RWPE2 (cell line): ENCODE data around the gene SH3GL2.
A peak's percentile ranks its signal among the peaks of the same experiment; 100 is the strongest.

Experiments used
- ATAC-seq: fragments of 200-7000 bp; cut with Tn5 transposase; 3 replicates; pipeline ENCODE4 v1.9.1; 2021; ENCODE audit warnings: low read depth
- DNase-seq: peaks from one replicate; pipeline ENCODE4 v3.0.0-alpha.2; 2020; ENCODE audit warnings: low spot score
- H3K27ac ChIP-seq: fragments of 450-650 bp; 2 replicates; pipeline ENCODE4 v1.5.1; 2017; ENCODE audit warnings: mild to moderate bottlenecking; ENCODE audit not compliant: poor library complexity, severe bottlenecking
- H3K27me3 ChIP-seq: fragments of 250-450 bp; sonication (Bioruptor Pico); 2 replicates; pipeline ENCODE4 v1.5.1; 2021; ENCODE audit warnings: mild to moderate bottlenecking, moderate library complexity; ENCODE audit not compliant: insufficient read depth, poor library complexity, severe bottlenecking
- H3K36me3 ChIP-seq: fragments of 250-450 bp; sonication (Bioruptor Pico); 2 replicates; pipeline ENCODE4 v1.5.1; 2020; ENCODE audit warnings: low read depth, mild to moderate bottlenecking, moderate library complexity
- H3K4me1 ChIP-seq: fragments of 250-450 bp; sonication (Bioruptor Pico); 2 replicates; pipeline ENCODE4 v1.5.1; 2021; ENCODE audit warnings: mild to moderate bottlenecking, moderate library complexity; ENCODE audit not compliant: insufficient read depth, poor library complexity, severe bottlenecking
- H3K4me3 ChIP-seq: fragments of 250-450 bp; sonication (Bioruptor Pico); 2 replicates; pipeline ENCODE4 v1.5.1; 2021; ENCODE audit warnings: mild to moderate bottlenecking, moderate library complexity; ENCODE audit not compliant: severe bottlenecking
- H3K9me3 ChIP-seq: fragments of 250-450 bp; sonication (Bioruptor Pico); 2 replicates; pipeline ENCODE4 v1.5.1; 2021; ENCODE audit warnings: mild to moderate bottlenecking, moderate library complexity; ENCODE audit not compliant: severe bottlenecking
- TF ChIP-seq, protein P1 (sequence below): fragments of 450-650 bp; IDR thresholded peaks from one replicate; pipeline ENCODE4 v1.5.1; 2017; ENCODE audit warnings: mild to moderate bottlenecking, moderate library complexity; ENCODE audit not compliant: poor library complexity, severe bottlenecking

SH3GL2 gene

DNA sequence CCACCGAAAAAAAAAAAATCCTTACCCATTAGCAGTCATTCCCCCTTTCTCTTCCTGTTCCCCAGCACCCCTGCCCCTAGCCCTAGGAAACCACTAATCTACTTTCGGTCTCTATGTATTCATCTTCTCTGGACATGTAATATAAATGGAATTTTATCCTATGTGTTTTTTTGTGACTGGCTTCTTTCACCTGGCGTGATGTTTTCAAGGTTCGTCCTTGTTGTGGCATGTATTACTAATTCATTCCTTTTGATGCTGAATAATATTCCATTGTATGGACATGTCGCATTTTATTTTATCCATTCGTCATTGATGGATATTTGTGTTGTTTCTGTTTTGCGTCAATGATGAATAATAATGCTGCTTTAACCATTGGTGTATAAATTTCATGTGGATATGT is 42.8 kb upstream of the SH3GL2 start:
- TF ChIP-seq, protein P1, sequence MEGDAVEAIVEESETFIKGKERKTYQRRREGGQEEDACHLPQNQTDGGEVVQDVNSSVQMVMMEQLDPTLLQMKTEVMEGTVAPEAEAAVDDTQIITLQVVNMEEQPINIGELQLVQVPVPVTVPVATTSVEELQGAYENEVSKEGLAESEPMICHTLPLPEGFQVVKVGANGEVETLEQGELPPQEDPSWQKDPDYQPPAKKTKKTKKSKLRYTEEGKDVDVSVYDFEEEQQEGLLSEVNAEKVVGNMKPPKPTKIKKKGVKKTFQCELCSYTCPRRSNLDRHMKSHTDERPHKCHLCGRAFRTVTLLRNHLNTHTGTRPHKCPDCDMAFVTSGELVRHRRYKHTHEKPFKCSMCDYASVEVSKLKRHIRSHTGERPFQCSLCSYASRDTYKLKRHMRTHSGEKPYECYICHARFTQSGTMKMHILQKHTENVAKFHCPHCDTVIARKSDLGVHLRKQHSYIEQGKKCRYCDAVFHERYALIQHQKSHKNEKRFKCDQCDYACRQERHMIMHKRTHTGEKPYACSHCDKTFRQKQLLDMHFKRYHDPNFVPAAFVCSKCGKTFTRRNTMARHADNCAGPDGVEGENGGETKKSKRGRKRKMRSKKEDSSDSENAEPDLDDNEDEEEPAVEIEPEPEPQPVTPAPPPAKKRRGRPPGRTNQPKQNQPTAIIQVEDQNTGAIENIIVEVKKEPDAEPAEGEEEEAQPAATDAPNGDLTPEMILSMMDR: no peak
- H3K27me3 ChIP-seq: no peaks in the 10 kb centered on the region

DNA sequence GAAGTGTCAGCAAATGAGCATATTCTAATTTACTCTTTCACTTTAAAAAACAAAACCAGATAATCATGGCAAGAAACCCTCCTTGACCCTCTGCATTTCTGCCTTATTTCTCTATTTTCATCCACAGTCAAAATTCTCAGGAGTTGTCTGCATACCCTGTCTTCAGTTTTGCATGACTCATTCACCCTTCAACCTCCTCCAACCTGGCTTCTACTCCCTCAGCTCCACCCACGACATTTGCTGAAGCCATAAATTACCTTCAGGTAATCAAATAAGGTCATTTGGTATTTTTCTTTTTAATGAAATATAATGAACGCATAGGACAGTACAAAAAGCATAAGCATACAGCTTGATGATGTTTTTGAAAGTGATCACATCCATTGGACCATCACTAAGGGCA is 27.8 kb upstream of the SH3GL2 start:
- H3K27me3 ChIP-seq: peaks cover 4% of the 10 kb centered on the region
- no peak for DNase-seq
- H3K4me3 ChIP-seq: no peak overlapping the region
- no peaks in the 10 kb centered on the region for H3K4me1 ChIP-seq
- no peaks in the 10 kb centered on the region for H3K9me3 ChIP-seq
- no peaks in the 10 kb centered on the region for H3K36me3 ChIP-seq
- TF ChIP-seq, protein P1: no peak
- no peak for ATAC-seq
- no peak overlapping the region for H3K27ac ChIP-seq

More for the DNA sequence above, 42.8 kb upstream of the SH3GL2 start:
- no peaks in the 10 kb centered on the region for H3K9me3 ChIP-seq
- no peaks in the 10 kb centered on the region for H3K4me1 ChIP-seq
- ATAC-seq (peak; percentile 35; the same call in 1 of the 3 replicates), DNase-seq (no peak)
- H3K27ac ChIP-seq: no peak overlapping the region
- no peaks in the 10 kb centered on the region for H3K36me3 ChIP-seq
- no peak overlapping the region for H3K4me3 ChIP-seq

DNA sequence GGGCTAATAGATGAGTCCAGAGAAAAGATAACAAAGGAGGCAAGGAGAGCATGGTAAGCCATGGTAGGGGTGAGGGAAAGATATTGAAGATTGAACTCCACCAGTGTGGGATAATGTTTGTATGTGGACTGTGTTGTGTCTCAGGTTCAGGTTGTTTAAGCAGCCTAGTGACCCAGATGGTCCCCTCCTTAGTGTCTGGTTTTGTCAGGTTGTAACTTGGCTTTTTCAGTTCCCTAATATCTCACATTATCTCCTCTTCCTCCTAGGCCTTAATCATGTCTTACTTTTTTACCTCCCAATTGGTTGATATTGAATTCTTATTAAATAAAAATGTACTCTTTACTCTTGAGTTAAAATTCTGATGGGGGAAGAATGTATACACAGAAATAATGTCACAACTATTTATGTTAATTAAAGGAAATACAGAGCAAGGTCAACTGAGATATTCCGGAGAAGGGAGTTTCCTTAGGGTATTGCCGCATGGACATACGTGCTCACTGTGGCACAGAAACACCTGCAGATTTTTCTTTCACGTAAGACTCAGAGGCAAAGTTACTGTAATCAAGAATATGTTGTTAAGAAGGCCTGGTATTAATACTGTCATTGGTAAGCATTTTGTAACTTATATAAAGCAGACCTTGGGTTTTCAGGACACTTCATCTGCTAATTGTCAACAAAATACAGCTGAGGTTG is 23.4 kb upstream of the SH3GL2 start:
- Histone ChIP-seq H3K27ac (no peak overlapping the region), H3K4me3 (no peak overlapping the region), H3K27me3 (peaks cover 21% of the 10 kb centered on the region), H3K4me1 (no peaks in the 10 kb centered on the region), H3K9me3 (no peaks in the 10 kb centered on the region), H3K36me3 (no peaks in the 10 kb centered on the region)
- DNase-seq (no peak), ATAC-seq (no peak)
- TF ChIP-seq, protein P1: no peak

DNA sequence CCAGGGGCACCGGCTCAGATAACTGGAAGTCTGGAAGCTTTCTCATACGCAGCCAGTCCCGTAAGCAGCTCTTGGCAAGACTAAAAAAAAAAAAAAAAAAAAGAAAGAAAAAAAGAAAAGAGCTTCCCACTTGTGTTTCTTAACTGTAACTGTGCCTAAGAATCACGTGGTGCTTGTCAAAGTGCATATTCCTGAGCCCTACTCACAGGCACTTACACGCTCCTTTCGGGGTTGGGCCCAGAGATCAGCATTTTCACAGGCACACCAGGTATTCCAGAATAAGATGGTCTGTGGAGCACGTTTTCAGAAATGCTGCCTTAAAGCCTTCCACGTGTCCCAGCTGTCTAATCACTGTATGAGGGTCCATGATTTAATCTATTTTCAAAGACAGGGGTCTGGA is 22.6 kb upstream of the SH3GL2 start:
- ATAC-seq: no peak
- Histone ChIP-seq H3K9me3 (no peaks in the 10 kb centered on the region), H3K36me3 (no peaks in the 10 kb centered on the region), H3K4me3 (no peak overlapping the region), H3K27ac (no peak overlapping the region), H3K4me1 (no peaks in the 10 kb centered on the region), H3K27me3 (peaks cover 21% of the 10 kb centered on the region)
- DNase-seq: no peak
- TF ChIP-seq, protein P1: no peak

DNA sequence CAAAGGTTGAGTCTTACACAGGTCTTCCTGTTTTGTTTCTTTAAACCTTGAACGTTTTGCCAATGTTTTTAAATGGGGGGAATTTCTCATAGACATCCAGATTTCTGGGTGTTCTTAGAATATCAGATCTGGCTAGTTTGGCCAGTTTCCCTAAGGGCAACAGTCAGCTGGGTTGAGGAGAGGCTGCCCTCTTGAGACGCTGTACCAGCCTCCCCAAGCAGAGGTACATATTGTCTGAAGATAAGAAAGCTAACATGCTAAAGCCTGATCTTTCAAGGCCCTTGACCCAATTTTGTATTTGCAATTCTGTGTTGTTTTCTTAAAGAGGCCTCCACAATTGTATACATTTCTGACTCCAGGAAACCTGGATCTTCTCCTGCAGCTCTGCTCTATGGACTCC is 21.9 kb upstream of the SH3GL2 start:
- TF ChIP-seq, protein P1: no peak
- Histone ChIP-seq H3K36me3 (no peaks in the 10 kb centered on the region), H3K9me3 (no peaks in the 10 kb centered on the region), H3K4me1 (no peaks in the 10 kb centered on the region), H3K27me3 (peaks cover 21% of the 10 kb centered on the region), H3K4me3 (no peak overlapping the region), H3K27ac (no peak overlapping the region)
- ATAC-seq (no peak), DNase-seq (no peak)
